TTC549 (cell line): Measurements from ENCODE around the gene SLC9A9.

Experiments used
- FAIRE-seq: peaks from 2 replicates; lab custom pipeline; 2012; peaks lifted over from hg19 to GRCh38; lab: Jason Lieb, UNC

SLC9A9 gene

DNA sequence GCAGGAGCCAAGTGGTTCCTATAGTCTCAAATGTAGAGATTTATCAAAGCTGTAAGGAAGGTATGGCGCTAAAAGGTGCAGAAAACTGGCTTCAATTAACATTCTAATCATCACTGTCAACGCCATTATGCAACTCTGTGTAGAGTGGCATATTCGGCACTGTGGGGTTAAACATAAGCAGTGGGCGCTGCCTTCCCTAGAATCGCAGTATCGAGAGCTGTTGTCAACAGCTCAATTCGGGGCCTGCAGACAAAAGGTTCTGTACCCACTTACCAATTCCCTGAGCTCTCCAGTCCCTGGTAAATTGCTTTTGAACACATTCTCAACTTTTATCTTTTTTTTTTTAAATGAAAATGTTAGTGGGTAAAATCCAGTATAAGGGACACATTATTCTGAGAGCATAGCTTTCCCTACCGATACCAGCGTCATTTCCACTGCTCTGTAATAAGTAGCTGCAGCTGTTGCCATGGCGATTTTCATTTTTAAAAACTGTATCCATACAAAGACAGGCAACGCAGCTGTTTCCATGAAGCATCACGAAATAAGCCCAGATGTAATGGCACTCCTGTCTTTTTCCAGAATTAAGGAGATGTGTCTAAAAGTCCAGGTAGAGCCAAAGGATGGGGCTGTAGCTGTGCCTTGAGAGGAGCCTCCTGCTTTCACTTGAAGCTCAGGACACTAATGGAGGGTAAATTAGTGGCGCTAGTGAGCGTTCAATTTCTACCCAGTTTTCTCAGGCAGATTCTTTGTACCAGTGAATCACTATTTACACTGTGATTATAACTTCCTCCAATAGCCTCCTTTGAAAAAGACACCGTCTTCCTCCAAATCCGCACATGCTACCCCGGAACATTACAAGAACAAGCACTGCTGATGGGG is 250.3 kb downstream of the SLC9A9 start:
- no peak for FAIRE-seq

DNA sequence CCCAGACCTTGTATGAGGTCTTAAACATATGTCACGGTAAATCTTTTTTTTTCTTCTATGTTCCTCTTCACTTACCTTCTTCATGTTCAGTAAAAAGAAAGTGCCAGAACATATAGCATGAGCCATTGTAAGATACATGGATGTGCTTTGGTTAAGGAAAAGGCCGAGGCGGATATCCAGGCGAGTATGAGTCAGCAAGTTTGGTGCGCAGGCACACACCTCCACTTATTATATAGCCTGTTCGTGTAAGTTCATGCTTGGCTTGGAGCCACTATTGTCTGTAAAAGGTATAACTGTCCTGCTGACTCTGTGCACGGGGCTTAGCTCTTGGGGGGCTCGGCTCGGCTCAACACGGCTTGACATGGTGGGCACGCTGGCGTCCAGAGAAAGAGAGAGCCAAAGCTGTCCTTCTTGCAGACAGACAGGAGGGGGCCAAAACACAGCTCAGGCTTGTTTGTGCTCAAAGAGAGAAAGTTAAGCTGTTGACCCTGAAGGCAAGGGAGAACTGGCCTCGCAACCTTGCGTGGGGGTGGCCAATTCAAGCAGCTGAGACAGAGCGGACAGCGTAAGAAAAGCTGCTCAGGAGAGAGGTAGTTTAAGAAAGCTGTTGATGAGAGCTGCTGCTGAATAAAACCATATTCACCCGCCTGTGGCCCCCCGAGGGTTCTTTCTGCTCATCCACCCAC is 251.2 kb downstream of the SLC9A9 start:
- FAIRE-seq: no peak

DNA sequence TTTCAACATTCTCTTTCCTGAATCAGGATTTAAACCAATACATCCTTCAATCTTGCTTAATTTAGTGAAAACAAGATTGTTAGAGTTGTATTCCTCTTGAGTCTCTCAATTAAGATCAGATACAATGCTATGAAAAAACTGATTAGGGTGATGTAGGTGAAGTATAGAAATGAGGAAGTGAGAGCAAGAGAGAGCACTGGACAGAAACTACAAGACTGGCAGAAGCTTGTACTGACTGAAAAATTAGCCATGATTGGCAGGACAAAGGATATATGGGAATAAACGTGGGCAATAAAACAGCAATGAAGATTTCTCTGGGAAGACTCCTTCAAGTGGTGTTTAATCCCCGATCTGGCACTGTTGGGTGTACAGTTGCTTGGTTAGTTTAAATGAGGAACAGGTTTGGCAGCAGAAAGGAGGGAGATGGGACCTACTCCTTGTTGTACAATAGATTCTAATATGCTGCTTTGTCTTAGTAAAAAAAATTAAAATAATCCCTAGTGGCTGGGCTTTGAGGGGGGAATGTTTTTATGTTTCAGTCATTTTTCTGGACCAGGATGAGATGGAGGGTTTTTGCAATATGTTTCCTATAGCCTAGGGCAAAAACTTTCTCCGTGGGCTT is 252.7 kb downstream of the SLC9A9 start:
- FAIRE-seq: no peak

DNA sequence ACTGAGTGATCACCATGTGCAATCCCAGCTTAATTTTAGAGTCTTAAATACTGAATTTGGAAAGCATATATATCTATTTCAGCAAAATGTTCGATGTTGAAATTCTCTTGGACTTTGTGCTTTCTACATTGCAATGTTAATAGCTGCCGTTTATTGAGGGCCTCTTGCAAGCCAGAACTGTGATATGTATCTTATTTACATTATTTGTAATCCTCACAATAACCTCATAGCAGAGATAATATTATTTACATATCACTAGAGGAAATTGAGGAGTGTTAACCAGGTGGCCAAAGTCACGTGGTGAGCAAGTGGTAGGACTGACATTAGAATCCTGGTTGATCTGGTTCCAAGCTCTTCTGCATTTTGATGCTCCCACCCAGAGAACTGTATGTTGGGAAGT is 254.1 kb downstream of the SLC9A9 start:
- no peak for FAIRE-seq

DNA sequence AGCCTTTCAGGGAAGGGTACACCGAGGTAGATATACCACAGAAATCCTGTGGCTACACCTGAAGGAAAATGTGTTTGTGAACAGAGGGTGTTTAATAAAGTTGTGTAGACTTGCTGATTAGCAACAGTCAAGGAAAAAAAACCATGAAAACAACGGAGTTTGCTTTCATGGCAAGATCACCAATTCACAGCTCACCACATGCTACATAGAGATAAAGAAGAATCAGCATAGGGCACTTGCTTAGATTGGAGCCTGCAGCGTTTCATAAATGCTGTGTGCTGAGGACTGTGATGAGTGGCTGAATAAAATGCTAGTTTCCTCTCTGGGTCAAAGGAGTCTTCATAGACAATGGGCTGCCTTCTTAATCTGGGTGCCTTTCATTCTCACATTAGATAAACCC is 257.6 kb downstream of the SLC9A9 start:
- no peak for FAIRE-seq

DNA sequence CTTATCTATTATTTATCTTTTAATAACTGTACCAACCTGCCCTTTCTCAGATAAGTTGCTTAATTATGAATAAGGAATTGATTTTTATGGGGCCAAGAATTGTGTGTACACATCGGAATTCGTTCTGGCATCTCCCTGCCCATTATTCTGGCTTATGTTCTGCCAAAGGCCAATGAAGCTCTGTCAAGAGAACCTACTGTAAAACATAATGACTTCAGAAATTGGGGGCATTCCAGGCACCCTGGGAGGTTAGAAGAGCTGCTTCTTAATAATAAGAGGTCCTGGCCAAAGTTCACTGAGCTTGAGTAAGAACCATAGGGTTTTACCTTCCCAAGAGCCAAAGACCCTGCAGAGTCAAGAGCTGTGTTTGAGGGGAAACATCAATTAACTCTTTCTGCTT is 261.7 kb downstream of the SLC9A9 start:
- no peak for FAIRE-seq

DNA sequence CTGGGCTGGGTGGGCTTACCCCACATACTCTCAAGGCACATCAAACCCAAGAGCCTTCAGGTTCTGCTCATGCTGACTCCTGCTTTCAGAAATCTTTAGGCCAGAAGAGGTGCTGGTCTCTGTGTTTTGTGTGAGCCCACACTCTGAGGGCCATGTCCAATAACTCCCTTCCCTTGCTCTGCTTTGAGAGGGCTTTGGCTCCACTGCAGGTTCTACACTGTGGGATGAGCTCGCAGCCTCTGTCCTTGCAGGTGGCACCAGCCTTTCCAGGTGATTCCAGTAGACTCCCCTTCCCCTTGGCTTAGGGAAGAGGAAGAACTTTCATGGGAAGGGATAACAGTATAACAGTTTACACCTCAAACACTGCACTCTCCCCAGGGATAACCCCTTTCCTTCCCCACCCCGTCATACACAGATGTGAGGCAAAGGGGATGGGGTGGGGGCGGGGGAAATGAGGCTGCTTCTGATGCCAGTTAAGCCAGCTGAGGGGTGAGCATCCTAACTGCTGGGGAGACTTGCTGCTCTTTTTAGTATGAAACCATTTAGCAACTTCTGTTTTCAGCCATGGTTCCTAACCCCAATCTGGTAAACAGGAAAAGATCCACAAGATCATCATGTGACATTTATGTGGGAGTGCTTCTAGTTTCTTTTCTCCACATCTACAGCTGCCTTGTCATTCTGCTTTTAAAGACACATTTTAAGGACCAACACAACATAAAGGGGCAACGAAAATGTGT is 262.4 kb downstream of the SLC9A9 start:
- FAIRE-seq: no peak

DNA sequence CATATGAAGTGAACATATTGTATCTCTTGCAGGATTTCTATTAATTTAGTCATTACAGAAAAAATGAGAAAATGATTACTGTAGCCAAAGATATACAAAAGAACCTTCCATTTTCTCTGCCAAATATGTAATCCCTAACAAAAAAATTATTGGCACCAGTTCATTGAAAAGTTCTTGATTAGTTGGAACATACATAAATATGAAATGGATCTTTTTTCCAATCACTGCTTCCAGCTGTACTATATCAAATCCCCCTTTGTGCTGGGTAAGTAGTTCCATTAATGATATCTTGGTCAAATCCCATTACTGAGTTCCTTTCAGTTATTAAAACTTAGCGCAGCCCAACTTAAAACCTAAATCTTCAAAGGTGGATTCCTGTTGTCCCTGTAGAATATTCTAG is 263.8 kb downstream of the SLC9A9 start:
- no peak for FAIRE-seq

DNA sequence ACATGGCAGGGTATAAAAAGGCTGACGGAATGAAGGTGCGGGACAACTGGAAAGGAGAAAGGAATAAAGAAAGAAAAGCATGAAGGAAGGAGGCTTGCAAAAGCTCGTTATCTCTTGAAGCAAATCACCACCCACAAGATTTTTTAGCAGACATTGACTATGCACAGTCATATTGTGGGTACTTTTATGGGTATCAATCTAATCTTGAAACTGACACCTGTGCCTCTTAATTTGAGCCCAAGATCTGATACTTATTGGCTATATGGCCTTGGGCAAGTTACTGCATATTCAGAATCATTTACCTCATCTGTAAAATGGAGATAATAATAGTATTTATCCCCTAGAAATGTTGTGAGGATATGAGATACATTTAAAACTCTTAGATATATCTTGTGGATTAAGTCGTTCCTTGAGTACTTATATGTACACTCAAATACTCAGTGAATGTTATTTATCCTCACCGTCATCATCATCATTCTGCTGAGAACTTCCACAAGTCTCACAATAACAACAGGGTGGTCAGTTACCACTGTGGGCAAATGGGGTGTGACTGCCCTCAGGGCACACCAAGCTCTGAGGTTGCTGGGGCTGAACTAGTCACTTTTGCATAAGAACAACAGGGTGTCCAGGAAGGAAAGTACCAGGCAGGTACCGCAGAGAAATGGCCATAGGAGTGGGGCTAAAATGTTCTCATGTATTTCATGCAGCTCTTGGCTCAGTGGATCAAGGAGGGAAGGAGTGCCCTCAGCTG is 266.1 kb downstream of the SLC9A9 start:
- no peak for FAIRE-seq

DNA sequence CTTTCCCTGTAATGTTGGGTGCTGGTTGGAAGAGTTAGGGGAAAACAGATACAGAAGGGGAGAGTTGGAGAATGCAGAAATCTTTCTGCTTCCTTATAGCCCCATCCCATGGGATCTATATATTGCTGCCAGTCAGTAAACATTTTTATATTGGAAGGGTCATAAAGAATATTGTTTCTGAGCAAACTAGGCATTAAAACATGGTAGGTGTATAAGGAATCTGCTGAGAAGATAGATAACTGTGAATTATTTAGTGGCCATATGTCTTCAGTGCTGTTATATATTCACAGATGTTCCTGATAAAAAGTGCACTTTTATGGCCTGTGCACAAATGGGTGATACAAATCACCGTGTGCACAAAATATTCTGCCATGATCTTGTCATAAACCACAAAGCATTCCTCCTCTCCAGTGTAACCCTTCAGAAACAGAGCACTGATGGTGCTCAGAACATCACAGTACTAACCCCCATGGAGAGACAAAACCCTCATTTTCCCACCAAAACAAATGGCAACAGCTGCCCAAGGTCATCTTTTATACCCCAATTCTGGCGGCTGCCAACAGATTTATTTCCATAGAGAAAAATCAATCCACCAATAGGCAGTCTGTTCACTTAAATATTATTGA is 269.3 kb downstream of the SLC9A9 start:
- FAIRE-seq: no peak

DNA sequence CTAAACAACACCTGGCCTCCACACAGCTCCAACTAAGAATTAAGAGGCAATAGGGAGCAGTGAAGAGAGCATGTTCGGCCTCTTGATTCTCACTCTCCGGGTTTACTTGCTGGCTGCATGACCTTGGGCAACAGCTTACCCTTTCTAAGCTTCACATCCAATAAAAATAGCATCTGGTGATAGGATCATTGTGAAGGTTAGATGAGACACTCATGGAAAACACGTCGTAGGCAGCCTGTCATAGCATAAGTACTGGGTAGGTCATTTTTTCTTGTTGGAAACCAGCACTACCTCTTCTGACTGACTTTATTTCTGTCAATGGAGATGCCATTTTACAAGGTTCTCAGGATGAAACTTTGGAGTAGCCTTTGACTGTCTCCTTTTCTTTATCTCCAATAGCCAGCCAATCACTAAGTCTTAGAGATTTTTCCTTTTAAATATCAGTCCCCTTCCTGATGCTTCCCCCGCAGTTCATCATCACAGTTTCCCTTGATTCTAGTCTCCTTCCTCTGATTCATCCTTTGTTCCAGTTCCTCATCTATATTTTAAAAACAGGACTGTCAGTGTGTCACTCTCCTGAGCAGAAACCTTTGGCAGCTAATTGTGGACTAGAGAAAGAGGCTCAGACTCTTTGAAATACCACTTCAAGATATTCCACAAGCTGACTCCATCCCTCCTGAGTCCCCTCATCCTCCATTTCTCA is 271.5 kb downstream of the SLC9A9 start:
- no peak for FAIRE-seq

DNA sequence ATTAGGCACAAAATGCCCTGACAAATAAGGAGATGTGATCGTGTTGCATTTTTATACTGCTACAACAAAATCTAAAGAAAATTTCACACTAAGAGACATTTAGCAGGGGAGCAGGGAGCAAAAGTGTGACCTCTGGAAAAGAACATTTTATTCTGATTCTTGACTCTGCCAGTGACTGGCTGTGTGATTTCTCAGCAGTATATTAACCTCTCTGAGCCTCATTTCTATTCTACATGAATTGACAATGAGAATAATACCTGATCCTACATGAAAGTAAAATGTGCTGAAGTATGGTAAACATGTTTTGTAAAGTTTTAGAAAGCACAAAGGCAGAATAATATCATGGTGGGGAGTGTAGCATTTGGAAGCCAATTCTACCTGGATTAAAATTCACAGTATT is 273.3 kb downstream of the SLC9A9 start:
- FAIRE-seq: no peak

DNA sequence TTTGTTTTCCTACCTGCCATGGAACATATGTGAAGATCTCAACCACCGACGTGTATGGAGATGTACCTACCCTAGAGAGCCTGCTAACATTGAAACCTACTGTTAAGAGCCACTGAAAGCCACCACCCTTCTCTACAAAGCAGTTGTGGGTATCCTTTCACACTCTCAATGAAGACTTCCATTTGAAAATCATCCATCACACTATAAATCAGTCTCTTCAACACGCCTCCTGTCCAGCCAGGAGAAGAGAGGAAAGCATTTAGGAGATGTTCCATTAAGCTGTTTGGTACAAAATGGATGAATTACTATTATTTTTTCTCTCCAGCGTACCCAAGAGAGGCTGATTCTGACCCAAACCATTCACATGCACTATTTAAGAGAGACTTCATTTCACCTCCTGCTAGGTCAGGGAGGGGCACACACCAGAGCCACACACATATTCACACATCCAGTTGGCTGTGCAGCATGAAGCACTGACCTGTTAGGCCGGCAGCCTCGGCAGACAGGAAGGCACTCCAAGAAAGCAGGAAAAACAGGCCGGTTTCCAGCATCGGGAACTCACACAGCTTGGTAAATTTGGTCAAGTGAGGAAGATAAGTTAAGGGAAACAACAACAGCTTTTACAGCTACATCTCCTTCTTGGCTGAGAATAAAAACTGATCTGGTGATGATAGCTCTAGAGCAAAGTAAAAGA is 274.5 kb downstream of the SLC9A9 start:
- FAIRE-seq: no peak

DNA sequence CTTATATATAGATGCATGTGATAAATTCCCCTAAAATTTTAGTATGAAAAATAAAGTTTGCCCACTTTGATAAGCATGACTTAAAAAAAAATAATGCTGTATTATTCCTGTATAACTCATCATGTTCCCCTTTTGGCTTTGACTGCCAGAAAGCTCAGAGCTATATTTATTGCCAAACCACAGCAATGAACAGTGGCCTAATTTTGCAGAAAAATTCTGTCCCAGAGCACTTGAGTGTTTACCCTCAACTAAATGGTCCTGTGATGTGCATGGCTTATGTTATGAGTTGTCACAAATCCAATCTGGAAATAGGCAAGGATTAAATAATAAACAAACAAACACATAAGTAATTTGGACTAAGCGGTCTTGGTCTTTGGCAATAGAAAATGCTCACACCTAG is 276.7 kb downstream of the SLC9A9 start:
- no peak for FAIRE-seq

DNA sequence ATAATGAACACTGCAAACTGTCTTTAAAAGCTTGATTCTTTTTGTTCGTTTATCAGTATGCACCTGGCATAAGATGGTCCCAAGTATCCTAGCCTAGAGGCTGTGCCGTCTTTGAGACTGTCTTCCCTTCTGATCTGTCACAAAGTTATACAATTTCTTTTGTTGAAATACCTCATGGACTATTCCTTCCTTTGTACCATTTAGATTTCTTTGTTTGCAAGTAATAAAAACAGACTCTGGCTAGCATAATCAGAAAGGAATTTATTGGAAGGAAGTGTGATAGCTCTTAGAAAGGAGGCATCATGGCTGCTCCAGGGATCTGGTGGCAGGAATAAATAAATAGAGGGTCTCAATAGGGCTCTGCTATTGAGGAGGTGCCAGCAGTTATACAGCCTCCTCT is 280.4 kb downstream of the SLC9A9 start:
- FAIRE-seq: no peak

DNA sequence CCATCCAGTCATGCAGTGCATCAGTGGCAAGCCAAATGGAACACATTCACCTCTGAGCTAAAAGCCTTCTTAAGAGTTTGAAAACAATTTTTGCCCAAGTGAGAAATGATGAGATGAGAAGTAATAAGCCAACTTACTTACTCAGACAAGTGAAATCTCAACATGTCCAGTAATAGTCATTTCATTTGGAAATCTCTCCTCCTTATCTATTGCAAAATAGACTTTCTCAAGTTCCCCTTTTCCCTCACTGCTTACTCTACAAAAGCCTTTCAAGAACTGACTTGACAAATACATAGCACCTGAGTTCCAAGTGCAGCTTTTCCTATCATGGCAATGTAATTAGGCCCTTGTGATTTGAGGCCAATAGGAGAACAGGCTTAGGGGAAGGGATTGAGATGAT is 282.3 kb downstream of the SLC9A9 start:
- no peak for FAIRE-seq

DNA sequence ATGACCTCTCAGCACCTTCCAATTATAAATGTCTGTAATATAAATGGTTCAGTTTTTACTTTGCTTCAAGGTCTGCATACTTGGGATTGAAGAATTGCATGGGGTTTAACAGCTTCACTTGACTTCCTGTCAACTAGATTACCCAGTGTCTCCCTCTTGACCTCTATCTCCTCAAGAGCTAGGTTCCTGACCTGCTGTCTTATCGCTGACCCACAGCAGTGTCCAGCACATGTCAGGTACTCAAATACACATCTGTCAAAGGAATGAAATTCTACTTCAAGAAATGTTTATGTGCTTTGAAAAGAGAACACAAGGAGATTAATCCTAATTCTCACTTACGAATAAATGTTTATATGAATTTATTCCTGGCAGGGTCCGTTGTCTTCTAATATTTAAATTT is 284.5 kb downstream of the SLC9A9 start:
- no peak for FAIRE-seq

DNA sequence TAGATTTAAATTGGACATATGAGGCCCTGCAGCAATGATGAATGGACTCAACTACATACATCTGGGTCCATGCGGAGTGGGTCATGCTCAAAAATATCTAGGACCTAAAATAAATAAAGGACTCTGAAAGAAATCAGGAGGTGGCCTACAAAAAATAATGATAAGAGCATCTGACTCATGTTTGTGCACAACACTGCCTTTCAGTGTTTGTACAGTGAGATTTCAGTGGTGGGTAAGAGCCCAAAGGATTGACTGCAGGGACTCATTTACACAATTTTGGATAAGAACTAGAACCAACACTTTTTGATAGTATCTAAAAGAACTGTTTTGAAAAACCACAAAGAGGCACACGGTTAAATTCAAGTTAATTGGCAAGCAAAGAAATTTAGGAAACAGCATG is 285.5 kb downstream of the SLC9A9 start:
- no peak for FAIRE-seq

DNA sequence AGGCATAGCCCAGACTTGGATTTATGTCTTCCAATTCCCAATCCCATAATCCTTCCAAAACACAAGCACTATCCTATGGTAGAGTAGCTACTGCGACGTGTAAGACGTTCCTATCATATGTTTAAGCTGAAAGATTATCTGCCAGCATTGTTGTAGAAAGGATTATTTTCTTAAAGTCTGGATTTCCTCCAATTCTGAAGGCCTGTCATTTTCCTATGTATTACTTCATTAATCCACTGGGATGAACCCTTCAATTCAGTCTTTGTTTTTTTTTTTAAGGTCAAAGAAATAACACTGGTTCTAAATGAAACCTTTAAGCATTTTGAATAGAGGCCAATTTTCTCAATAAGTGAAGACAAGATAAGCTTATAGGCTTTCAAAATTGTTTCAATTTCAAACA is 289.0 kb downstream of the SLC9A9 start:
- FAIRE-seq: no peak

DNA sequence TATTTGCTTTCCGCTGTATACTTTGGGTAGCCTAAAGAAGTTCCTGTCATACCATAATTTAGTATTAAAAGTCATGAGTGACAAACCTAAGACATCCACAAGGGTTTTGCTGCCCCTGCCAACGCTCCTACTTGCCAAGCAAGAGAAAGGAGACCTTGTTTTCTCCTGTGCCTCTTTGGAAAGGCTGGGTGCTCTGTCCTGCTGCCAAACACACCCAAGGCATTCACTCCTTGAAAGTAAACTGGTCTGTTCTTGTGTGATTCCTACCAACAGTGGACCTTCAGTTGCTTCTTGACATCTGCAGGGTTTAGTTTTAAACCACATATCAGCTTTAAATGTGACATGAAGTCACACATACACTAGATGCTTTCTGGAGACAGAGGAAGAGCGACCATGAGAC is 295.4 kb downstream of the SLC9A9 start:
- no peak for FAIRE-seq
